Astrocyte of the cerebellum (primary cell): ENCODE results near the gene MARF1.
"Not testable (repeated sequence)": the region's sequence is repeated elsewhere in the genome, so short reads cannot be mapped to it uniquely, and the experiment has no call there.

Experiments
- DNase-seq: peaks from one replicate; pipeline ENCODE4 v3.0.0-alpha.2; 2011; ENCODE audit warnings: low read depth
- H3K4me3 ChIP-seq: 2 replicates; pipeline ENCODE4 v1.5.1; 2011; ENCODE audit warnings: mild to moderate bottlenecking, low read depth, low read length, moderate library complexity
- in situ Hi-C: cut with HindIII; loops from 2 replicates; pipeline ENCODE4 v1.10.0; 2017; ENCODE audit warnings: low sequenced_read_pairs
- TF ChIP-seq, protein P1 (sequence below): IDR thresholded peaks from 2 replicates; pipeline ENCODE4 v1.5.1; 2012; ENCODE audit warnings: low read length, low read depth, moderate library complexity, mild to moderate bottlenecking; ENCODE audit errors: missing control alignments

MARF1 gene

DNA sequence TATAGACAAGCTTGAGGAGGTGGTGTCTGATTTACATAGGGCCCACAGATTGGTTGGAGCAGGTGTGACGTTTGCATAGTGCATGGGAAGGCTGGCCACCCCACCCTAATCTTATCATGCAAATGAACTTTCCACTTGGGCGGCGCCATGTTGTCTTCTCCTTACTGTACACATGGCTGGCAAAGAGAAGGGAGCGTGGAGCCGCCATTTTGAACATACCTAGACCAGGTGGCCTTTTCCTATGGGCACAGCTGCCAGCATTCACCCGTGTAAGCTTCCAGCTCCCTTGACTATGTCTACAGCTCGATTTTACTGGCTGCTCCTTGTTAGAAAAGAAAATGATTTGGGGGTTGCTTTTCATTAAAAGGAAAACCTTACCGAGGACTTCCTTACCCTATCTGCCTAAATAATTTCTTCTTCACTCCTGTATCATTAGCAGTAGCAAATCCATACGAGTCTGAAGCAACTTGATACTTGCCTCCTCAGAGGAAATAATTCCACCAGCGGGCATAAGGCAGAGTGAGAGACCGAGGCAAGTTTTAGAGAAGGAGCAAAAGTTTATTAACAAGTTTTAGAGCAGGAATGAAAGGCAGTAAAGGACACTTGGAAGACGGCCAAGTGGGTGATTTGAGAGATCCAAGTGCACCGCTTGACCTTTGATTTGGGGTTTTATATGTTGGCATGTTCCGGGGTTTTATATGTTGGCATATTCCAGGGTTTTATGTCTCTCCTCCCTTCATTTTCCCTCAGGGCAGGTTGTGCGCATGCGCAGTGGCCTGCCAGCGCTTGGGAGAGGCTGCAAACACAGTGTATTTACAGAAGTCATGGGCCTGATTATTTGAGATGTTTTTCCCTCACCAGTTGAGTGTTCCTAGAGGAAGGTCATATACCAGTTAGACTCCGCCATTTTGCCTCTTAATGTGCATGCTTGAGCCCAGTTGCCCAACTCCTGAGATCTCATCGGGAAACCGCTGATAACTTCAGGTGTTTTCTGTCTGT, 65.7 kb downstream of the MARF1 start:
- DNase-seq = no peak
- in situ Hi-C loops = no loop called here
- H3K4me3 ChIP-seq = no peak overlapping the region
- TF ChIP-seq, protein P1, sequence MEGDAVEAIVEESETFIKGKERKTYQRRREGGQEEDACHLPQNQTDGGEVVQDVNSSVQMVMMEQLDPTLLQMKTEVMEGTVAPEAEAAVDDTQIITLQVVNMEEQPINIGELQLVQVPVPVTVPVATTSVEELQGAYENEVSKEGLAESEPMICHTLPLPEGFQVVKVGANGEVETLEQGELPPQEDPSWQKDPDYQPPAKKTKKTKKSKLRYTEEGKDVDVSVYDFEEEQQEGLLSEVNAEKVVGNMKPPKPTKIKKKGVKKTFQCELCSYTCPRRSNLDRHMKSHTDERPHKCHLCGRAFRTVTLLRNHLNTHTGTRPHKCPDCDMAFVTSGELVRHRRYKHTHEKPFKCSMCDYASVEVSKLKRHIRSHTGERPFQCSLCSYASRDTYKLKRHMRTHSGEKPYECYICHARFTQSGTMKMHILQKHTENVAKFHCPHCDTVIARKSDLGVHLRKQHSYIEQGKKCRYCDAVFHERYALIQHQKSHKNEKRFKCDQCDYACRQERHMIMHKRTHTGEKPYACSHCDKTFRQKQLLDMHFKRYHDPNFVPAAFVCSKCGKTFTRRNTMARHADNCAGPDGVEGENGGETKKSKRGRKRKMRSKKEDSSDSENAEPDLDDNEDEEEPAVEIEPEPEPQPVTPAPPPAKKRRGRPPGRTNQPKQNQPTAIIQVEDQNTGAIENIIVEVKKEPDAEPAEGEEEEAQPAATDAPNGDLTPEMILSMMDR = no peak

DNA sequence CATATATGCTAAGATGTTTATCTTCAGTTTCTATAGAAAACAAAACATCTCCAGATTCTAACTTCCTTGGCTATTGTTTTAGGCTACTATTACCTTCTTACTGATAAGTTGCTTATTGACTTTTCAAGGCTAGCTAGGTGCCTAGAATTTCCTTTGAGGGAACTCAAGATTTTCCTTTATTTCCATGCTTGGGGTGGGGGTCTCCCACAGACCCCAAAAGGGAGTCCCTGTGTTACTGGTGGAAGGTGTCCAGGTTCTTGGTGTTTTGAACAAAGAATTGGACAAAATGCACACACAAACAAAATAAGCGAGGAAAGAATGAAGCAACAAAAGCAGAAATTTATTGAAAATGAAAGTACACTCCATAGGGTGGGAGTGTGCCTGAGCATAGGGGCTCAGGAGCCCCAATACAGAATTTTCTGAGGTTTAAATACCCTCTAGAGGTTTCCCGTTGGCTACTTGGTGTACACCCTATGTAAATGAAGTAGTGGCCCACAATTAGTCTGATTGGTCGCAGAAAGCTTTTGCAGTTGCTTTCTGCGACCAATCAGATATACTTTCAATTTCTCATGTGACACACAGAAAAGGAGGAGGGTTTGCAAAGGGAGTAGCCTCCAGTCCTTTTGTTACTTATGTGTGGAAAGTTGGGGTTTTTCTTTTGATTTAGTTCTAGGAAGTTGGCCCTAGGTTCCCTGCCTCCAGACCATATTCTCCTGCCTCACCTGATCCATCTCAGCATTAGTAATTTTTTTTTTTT, 67.5 kb downstream of the MARF1 start:
- in situ Hi-C loops = no loop called here
- TF ChIP-seq, protein P1 = no peak
- DNase-seq = no peak

DNA sequence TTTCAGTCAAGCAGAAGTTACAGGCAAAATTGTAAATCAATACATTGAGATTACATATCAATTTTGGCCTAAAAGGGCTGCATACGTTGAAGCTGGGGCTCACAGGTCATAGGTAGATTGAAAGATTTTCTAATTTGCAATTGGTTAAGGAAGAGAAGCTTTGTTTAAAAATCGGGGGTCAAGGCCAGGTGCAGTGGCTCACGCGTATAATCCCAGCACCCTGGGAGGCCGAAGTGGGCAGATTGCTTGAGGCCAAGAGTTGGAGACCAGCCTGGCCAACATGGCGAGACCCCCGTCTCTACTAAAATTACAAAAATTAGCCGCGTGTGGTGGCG, 68.4 kb downstream of the MARF1 start:
- no peak for DNase-seq
- TF ChIP-seq, protein P1 = no peak
- no peak overlapping the region for H3K4me3 ChIP-seq
- in situ Hi-C loops = no loop called here

More for the DNA sequence above, 67.5 kb downstream of the MARF1 start:
- no peak overlapping the region for H3K4me3 ChIP-seq

DNA sequence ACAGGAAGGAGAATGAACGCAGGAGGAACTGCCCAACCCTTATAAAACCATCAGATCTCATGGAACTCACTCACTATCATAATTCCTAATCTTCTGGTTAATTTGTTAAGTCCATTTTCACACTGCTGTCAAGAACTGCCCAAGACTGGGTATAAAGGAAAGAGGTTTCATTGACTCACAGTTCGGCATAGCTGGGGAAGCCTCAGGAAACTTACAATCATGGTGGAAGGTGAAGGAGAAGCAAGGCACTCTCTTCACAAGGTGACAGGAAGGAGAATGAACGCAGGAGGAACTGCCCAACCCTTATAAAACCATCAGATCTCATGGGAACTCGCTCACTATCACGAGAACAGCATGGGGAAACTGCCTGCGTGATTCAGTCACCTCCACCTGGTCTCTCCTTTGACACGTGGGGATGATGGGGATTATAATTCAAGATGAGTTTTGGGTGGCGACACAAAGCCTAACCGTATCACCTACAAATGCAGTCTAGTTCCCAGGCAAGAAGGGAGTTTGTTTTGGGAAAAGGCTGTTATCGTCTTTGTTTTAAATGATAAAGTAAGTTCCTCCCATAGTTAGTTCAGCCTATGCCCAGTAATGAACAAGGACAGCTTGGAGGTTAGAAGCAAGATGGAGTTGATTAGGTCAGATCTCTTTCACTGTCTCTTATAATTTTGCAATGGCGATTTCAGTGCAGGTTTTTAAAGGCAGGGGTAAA, 68.9 kb downstream of the MARF1 start:
- H3K4me3 ChIP-seq, DNase-seq, in situ Hi-C loops: not testable (repeated sequence)

DNA sequence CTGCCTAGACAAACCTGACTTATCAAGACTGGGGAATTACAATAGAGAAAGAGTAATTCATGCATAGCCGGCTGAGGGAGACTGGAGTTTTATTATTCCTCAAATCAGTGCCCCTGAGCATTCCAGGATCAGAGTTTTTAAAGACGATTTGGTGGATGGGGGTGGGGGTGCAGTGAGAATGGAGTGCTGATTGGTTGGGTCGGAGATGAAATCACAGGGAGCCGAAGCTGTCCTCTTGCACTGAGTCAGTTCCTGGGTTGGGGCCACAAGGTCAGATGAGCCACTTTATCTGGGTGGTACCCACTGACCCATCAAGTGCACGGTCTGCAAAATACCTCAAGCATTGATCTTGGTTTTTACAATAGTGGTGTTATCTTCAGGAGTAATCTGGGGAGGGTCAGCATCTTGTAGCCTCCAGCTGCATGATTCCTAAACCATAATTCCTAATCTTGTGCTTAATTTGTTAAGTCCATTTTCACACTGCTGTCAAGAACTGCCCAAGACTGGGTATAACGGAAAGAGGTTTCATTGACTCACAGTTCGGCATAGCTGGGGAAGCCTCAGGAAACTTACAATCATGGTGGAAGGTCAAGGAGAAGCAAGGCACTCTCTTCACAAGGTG, 69.6 kb downstream of the MARF1 start:
- in situ Hi-C loops = no loop called here
- TF ChIP-seq, protein P1 = no peak
- H3K4me3 ChIP-seq = no peak overlapping the region
- no peak for DNase-seq

DNA sequence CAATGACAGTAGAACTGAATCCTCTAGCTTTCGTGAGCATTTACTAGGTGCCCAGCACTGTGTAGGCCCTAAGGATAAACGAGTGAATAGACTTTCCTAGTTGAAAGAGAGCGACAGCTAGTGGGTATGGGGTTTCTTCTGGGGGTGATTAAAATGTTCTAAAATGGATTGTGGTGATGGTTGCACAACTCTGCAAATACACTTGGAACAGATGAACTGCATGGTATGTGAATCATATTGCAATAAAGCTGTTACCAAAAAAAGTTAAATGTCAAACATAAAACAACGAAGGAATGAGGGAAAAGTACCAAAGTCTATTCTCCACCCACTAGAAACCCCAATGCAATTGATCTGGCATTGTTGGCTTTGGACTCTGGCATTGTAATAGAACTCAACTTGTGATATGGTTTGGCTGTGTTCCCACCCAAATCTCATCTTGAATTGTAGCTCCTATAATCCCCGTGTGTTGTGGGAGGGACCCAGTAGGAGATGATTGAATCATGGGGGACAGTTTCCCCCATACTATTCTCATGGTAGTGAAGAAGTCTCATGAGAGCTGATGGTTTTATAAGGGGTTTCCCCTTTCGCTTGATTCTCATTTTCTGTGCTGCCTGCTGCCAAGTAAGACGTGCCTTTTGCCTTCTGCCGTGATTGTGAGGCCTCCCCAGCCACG, 70.5 kb downstream of the MARF1 start:
- TF ChIP-seq, protein P1 = no peak
- H3K4me3 ChIP-seq = no peak overlapping the region
- DNase-seq = peak; percentile 46
- in situ Hi-C loops = no loop called here
